ENCODE results near the gene S100A6.

Gene S100A6

DNA sequence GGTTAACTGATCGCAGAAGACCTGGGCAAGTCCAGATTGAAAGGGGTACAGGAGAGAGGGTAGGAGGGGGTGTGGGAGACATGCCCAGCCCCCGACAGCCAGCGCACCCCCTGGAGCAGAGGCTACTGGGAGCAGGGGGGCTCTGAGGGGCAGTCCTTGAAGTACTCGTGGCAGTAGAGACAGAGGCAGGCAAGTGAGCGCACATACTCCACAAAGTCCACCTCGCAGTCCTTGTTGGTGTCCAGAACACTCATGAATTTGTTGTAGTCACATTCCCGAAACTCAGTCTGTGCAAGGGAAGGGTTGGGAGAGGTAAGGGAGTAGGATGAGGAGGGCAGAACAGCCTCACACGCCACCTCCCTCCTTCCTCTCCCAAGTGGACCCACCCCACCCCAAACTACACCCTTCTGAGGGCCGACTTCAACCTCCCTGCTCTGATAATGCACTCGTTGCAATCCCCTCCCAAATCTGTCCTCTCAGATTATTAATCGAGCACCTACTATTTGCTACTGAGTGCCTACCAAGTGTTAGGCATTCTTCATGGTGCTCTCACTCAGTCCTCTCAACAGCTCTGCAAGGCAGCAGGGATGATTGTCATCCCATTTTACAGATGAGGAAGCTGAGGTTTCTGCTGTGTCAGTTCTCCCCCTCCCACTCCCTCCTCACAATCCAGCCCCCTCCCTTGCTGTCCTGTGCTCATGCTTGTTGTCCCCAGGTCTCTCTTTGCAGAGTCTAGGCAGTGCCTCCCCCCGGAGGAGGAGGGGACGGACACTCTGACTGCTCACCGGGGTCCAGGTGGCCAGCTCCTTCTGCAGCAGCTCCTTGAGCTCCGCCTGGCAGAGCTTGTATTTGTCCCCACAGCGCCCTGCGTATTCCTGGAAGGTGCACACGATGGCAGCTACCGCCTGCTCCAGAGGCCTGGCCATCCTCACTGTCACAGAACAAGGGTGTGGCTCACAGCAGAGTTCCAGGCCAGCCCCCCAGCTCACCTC lies 12.1 kb upstream of the S100A6 start:
- H4K8ac ChIP-seq (ENCODE audit: low read depth, low read length), result peak overlapping the region; percentile 63
- H2AFZ ChIP-seq (ENCODE audit: insufficient read depth, low read length, poor library complexity), result peak overlapping the region; percentile 27
- peak overlapping the region; percentile 20 for H3K4me2 ChIP-seq (ENCODE audit: low read length)
- H3K27ac ChIP-seq (ENCODE audit: low read depth, low read length), result peak overlapping the region; percentile 80
- no peaks in the 10 kb centered on the region for H3K9me3 ChIP-seq (ENCODE audit: insufficient read depth, low read depth, low read length)
- H3K79me2 ChIP-seq (ENCODE audit: control insufficient read depth, insufficient read depth, low read length, poor library complexity), result peaks cover 18% of the 10 kb centered on the region
- H2BK120ac ChIP-seq (ENCODE audit: insufficient read depth, low read length, poor library complexity), result peak overlapping the region; percentile 85
- peaks cover 70% of the 10 kb centered on the region for H3K79me1 ChIP-seq (ENCODE audit: low read length)
- peaks cover 2 to 3% of the 10 kb centered on the region in 2 experiments for H3K36me3 ChIP-seq (ENCODE audit: control insufficient read depth in 1 of 2, insufficient read depth in 2 of 2, low read length in 2 of 2)
- peak overlapping the region; percentile 100 for H4K91ac ChIP-seq (ENCODE audit: low read depth, low read length)
- peak overlapping the region; percentile 89 for H2BK12ac ChIP-seq (ENCODE audit: low read length)
- H3K4me3 ChIP-seq (ENCODE audit: low read depth, low read length), result no peak overlapping the region
- H3K14ac ChIP-seq (ENCODE audit: low read length), result peak overlapping the region; percentile 76
- no peak for DNase-seq
- H3K9ac ChIP-seq (ENCODE audit: low read length), result no peak overlapping the region
- no CpG with 5 or more reads among the region's 19 CpGs for WGBS (ENCODE audit: extremely low coverage, insufficient coverage, insufficient read length)
- H3K4ac ChIP-seq (ENCODE audit: low read depth, low read length), result peak overlapping the region; percentile 56
- H3K23ac ChIP-seq (ENCODE audit: low read length), result no peak overlapping the region
- no peak overlapping the region for H4K12ac ChIP-seq (ENCODE audit: low read depth, low read length)
- peaks cover 62 to 70% of the 10 kb centered on the region in 2 experiments for H3K4me1 ChIP-seq (ENCODE audit: control insufficient read depth in 1 of 2, insufficient read depth in 2 of 2, low read length in 2 of 2)
- no peaks in the 10 kb centered on the region for H3K27me3 ChIP-seq (ENCODE audit: insufficient read depth, low read length)
- H2AK5ac ChIP-seq (ENCODE audit: low read length), result peak overlapping the region; percentile 87
- H2BK5ac ChIP-seq (ENCODE audit: low read depth, low read length, poor library complexity), result peak overlapping the region; percentile 97
- H3K18ac ChIP-seq (ENCODE audit: low read length), result peak overlapping the region; percentile 64

DNA sequence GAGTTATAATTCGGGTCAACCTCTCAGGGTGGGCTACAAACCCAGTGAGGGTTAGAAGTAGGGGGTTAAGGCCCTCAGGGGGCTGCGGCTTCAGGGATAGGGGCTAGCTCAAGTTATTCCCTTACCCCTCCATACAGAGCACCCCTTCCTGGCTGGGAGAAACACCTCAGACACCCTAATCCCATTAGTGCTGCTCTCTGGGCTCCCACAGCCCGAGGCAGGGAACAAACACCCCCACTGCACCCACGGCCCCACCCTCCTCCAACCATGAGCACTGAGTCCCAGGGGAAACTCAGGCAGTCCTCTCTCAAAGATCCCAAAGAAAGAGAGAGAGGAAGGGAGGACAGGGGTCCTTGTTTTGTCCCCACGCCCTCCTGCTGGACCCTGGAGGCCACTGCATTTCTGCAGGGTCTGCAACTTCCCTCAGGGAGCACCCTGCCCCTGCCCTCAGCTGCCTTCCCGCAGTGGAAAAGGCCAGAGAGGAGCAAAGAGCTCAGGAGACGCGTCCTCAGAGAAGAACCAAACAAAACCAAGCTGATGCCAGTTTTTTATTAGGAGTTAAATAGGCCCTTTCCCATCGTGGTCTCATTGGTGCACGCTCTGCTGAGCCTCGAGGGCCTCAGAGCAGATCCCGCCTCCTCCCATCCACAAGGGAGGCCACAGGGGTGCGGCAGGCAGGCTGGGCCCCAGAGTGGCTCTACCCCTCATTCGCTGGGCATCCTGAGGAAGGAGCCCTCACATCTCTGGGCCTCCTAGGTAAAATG lies 11.2 kb upstream of the S100A6 start:
- peak overlapping the region; percentile 64 for H4K8ac ChIP-seq (ENCODE audit: low read depth, low read length)
- WGBS (ENCODE audit: extremely low coverage, insufficient coverage, insufficient read length), result no CpG with 5 or more reads among the region's 14 CpGs

DNA sequence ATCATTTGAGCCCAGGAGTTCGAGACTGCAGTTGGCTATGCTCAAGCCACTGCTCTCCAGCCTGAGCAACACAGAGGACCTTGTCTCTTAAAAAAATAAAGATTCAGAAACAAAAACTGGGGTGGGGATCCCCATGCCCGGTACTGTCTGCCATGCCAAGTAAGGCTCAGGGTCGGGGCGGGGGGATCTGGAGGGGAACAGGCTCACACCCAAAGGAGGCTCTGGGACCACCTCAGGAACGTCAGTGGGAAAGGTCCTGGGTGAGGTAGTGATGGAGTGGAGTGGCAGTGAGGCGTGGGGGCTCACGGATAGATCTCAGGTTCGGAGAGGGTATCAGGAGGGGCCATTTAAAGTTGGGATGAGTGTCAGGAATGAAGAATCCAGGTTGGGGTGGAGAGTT lies 10.6 kb upstream of the S100A6 start:
- peaks cover 61 to 69% of the 10 kb centered on the region in 2 experiments for H3K4me1 ChIP-seq (ENCODE audit: control insufficient read depth in 1 of 2, insufficient read depth in 2 of 2, low read length in 2 of 2)
- H2BK12ac ChIP-seq (ENCODE audit: low read length), result peak overlapping the region; percentile 89
- H4K91ac ChIP-seq (ENCODE audit: low read depth, low read length), result peak overlapping the region; percentile 100
- no CpG with 5 or more reads among the region's 8 CpGs for WGBS (ENCODE audit: extremely low coverage, insufficient coverage, insufficient read length)
- peak overlapping the region; percentile 40 for H2AFZ ChIP-seq (ENCODE audit: insufficient read depth, low read length, poor library complexity)
- peaks cover 71% of the 10 kb centered on the region for H3K79me1 ChIP-seq (ENCODE audit: low read length)
- no peak overlapping the region for H4K12ac ChIP-seq (ENCODE audit: low read depth, low read length)
- H3K18ac ChIP-seq (ENCODE audit: low read length), result peak overlapping the region; percentile 64
- H2BK120ac ChIP-seq (ENCODE audit: insufficient read depth, low read length, poor library complexity), result peak overlapping the region; percentile 85
- peak overlapping the region; percentile 76 for H3K14ac ChIP-seq (ENCODE audit: low read length)
- peak overlapping the region; percentile 66 for H3K27ac ChIP-seq (ENCODE audit: low read depth, low read length)
- no peaks in the 10 kb centered on the region for H3K9me3 ChIP-seq (ENCODE audit: insufficient read depth, low read depth, low read length)
- H3K4ac ChIP-seq (ENCODE audit: low read depth, low read length), result peak overlapping the region; percentile 69
- peak overlapping the region; percentile 54 for H2BK5ac ChIP-seq (ENCODE audit: low read depth, low read length, poor library complexity)
- H2AK5ac ChIP-seq (ENCODE audit: low read length), result peak overlapping the region; percentile 94
- no peak overlapping the region for H3K4me3 ChIP-seq (ENCODE audit: low read depth, low read length)
- H4K8ac ChIP-seq (ENCODE audit: low read depth, low read length), result peak overlapping the region; percentile 60
- H3K9ac ChIP-seq (ENCODE audit: low read length), result no peak overlapping the region
- H3K4me2 ChIP-seq (ENCODE audit: low read length), result no peak overlapping the region
- H3K36me3 ChIP-seq (ENCODE audit: control insufficient read depth in 1 of 2, insufficient read depth in 2 of 2, low read length in 2 of 2), result peaks cover 2 to 3% of the 10 kb centered on the region in 2 experiments
- DNase-seq, result no peak
- no peak overlapping the region for H3K23ac ChIP-seq (ENCODE audit: low read length)
- no peaks in the 10 kb centered on the region for H3K27me3 ChIP-seq (ENCODE audit: insufficient read depth, low read length)
- H3K79me2 ChIP-seq (ENCODE audit: control insufficient read depth, insufficient read depth, low read length, poor library complexity), result peaks cover 18% of the 10 kb centered on the region

More for the DNA sequence above, 11.2 kb upstream of the S100A6 start:
- Histone ChIP-seq H2AFZ (ENCODE audit: insufficient read depth, low read length, poor library complexity) (no peak overlapping the region), H3K9me3 (ENCODE audit: insufficient read depth, low read depth, low read length) (no peaks in the 10 kb centered on the region), H3K4me2 (ENCODE audit: low read length) (no peak overlapping the region), H4K12ac (ENCODE audit: low read depth, low read length) (peak overlapping the region; percentile 9), H3K14ac (ENCODE audit: low read length) (peak overlapping the region; percentile 76), H2BK120ac (ENCODE audit: insufficient read depth, low read length, poor library complexity) (peak overlapping the region; percentile 85), H3K4me3 (ENCODE audit: low read depth, low read length) (no peak overlapping the region), H3K9ac (ENCODE audit: low read length) (peak overlapping the region; percentile 44), H3K18ac (ENCODE audit: low read length) (peak overlapping the region; percentile 64), H3K79me1 (ENCODE audit: low read length) (peaks cover 70% of the 10 kb centered on the region), H4K91ac (ENCODE audit: low read depth, low read length) (peak overlapping the region; percentile 100), H3K23ac (ENCODE audit: low read length) (no peak overlapping the region), H3K4ac (ENCODE audit: low read depth, low read length) (peak overlapping the region; percentile 56), H3K27me3 (ENCODE audit: insufficient read depth, low read length) (no peaks in the 10 kb centered on the region), H2AK5ac (ENCODE audit: low read length) (peak overlapping the region; percentile 94), H3K79me2 (ENCODE audit: control insufficient read depth, insufficient read depth, low read length, poor library complexity) (peaks cover 18% of the 10 kb centered on the region), H3K4me1 (ENCODE audit: control insufficient read depth in 1 of 2, insufficient read depth in 2 of 2, low read length in 2 of 2) (peaks cover 61 to 69% of the 10 kb centered on the region in 2 experiments), H3K36me3 (ENCODE audit: control insufficient read depth in 1 of 2, insufficient read depth in 2 of 2, low read length in 2 of 2) (peaks cover 2 to 3% of the 10 kb centered on the region in 2 experiments), H2BK5ac (ENCODE audit: low read depth, low read length, poor library complexity) (peak overlapping the region; percentile 63), H3K27ac (ENCODE audit: low read depth, low read length) (no peak overlapping the region), H2BK12ac (ENCODE audit: low read length) (peak overlapping the region; percentile 89)
- no peak for DNase-seq
